G401 (cell line): ENCODE measurements around the gene KRT6C. TPM values are rescaled to one million over a fixed set of nuclear protein-coding genes. Genes with fewer than 3 reads are reported as not detected.

Source experiments
- DNase-seq: peaks from one replicate; pipeline ENCODE4 v3.0.0-alpha.2; 2015; ENCODE audit warnings: low spot score
- in situ Hi-C: cut with HindIII; loops from 2 replicates; pipeline ENCODE4 v1.10.0; 2016; ENCODE audit warnings: low sequenced_read_pairs, mixed read lengths
- total RNA-seq: library from RNA; depleted of rRNA; stranded (reverse); fragments of >200 nt; shearing (Covaris generic); gene quantifications from 2 replicates; pipeline ENCODE4 v1.2.3, GENCODE V29; 2014; rRNA removed

KRT6C gene
- not detected in 2 replicates for total RNA-seq

- no peak for DNase-seq
- in situ Hi-C loops, result no loop called here
Observed at GRCh38 chr12:52473768-52474167, at the start of gene KRT6C. TSS of gene KRT6C (minus strand) at chr12:52473805. CDS start at chr12:52473737, 68 bp downstream.

- DNase-seq, result no peak
- in situ Hi-C loops, result no loop called here
Observed at GRCh38 chr12:52522346-52523011, 48.9 kb upstream of the KRT6C start.

DNA sequence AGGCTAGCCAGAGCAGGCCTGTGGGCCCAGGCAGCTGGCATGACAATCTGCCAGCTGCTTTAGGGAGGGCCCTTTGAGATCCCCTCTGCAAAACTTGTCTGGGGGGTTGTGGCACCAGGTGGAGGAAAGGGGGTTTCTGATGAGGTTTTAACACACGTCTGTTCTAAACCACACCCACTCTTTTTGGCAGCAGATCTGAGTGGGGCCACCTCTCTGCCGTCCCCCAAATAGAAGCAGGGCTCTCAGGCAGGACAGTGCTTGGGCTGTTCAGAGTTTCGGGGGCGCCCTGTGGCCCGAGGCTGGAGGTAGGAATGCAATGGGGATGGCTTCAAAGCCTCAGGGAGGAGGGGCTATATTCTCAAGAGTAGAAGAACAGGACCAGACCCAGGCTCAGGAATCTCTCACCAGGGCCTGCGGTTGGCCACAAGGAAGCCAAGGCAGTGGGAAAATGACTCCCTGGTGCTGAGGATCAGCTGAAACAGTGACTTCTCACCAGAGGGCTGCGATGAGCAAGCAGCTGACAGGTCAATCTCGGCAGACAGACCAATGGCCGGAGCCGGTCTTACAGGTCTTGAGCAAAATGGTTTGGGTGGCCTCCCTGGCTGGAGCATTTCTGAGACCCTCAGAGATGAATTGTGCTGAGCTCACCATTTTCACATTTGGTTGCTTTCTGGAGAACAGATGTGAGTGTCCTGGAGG is 48.1 kb upstream of the KRT6C start:
- DNase-seq, result no peak
- in situ Hi-C loops, result no loop called here

- in situ Hi-C loops, result no loop called here
- no peak for DNase-seq
Observed at GRCh38 chr12:52521175-52521567, 47.6 kb upstream of the KRT6C start.

- DNase-seq, result no peak
- in situ Hi-C loops, result no loop called here
Observed at GRCh38 chr12:52519826-52520662, 46.4 kb upstream of the KRT6C start, which contains the start of gene KRT5. TSS of gene KRT5 (minus strand) at chr12:52520394. CDS start at chr12:52520296, 98 bp downstream.

DNA sequence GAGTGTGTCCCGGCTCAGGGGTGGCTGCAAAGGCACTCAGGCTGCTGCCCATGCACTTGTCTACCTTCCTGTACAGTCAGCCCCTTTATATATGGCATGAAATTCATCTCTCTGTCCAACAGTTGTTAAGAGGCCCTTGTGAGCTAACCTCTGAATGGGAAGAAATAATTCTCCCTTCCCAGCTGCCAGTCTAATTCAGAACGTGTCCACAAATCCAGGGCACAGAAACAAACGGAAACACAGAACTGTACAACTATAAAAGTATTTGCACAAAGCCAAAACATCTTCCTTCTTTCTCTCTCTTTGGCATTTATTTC is 45.7 kb upstream of the KRT6C start:
- in situ Hi-C loops, result no loop called here

GRCh38 chr12:52518574-52519386 is 45.2 kb upstream of the KRT6C start:
- no peak for DNase-seq
- in situ Hi-C loops, result no loop called here

More for the DNA sequence above, 45.7 kb upstream of the KRT6C start:
- DNase-seq, result no peak

DNA sequence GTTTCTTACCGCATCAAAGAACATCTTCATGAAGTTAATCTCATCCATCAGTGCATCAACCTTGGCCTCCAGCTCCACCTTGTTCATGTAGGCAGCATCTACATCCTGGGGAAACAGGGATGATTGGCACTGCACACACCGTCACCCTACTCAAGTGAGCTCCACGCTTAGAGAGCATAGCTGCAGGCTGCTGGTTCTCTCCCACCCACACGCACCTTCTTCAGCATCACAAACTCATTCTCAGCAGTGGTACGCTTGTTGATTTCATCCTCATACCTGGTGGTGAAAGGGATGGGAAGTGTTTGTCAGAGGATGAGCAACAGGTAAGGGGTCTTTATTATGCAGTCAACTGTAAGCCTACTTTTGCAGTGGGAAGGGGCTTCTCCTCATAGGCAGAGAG is 44.3 kb upstream of the KRT6C start:
- in situ Hi-C loops, result no loop called here

GRCh38 chr12:52517005-52517835 is 43.6 kb upstream of the KRT6C start:
- DNase-seq, result no peak
- in situ Hi-C loops, result no loop called here

More for the DNA sequence above, 44.3 kb upstream of the KRT6C start:
- no peak for DNase-seq

GRCh38 chr12:52515927-52516831 is 42.6 kb upstream of the KRT6C start:
- DNase-seq, result no peak
- in situ Hi-C loops, result no loop called here

- in situ Hi-C loops, result no loop called here
- DNase-seq, result no peak
Observed at GRCh38 chr12:52515319-52515646, 41.7 kb upstream of the KRT6C start.

GRCh38 chr12:52514471-52515318 is 41.1 kb upstream of the KRT6C start:
- in situ Hi-C loops, result no loop called here
- DNase-seq, result no peak

GRCh38 chr12:52513736-52514135 is 40.1 kb upstream of the KRT6C start:
- no peak for DNase-seq
- in situ Hi-C loops, result no loop called here

GRCh38 chr12:52508211-52508610 is 34.6 kb upstream of the KRT6C start:
- in situ Hi-C loops, result no loop called here
- no peak for DNase-seq

DNA sequence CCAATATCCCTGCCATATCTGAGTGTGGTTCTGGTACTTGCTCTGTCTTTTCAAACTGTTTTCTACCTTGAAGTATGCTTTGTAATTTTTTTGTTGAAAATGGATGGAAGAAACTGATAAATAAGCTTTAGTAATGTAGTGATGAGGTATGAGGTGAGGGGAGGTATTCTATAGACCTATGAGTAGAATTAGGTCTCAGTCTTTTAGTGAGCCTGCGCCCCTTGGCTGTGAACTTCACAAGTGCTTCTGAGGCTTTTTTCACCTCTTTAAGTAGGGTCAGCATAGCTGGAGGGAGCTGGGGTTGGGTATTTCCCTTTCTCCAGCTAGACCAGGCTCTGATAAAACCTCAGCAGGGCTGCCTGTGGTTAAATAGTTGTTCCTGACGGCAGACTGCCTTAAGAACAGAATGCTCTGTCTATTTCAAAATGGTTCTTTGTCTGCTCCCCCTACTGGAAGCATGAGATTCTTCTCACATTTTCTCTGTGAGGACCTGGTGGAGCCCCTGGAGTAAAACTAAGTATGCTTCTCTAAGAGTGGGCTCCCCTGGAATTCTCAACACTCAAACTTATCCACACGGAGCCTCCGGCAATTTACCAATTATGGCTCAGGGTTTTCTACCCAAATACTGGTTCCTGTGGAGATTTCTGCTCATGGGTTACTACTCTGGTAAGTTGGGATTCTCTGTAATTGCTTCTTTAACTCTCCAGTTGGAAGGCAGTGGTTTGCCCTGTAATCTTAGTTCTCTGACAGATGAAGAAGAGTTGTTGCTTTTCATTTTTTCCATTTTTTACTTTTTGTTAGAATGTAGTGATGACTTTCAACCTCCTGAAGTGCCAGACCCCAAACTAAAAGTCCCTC is 33.5 kb upstream of the KRT6C start:
- in situ Hi-C loops, result no loop called here
- peak; percentile 3 for DNase-seq

- in situ Hi-C loops, result no loop called here
- DNase-seq, result no peak
Observed at GRCh38 chr12:52502877-52503276, 29.3 kb upstream of the KRT6C start.
